ENCODE measurements around the gene PRB3. TPM values are rescaled to one million over a fixed set of nuclear protein-coding genes. Genes with fewer than 3 reads are reported as not detected.

Gene PRB3
- total and polyA plus RNA-seq, 2 of the 8 experiments (the other 6 are each of a cell fraction or from before 2014, with no cell fraction given), result 0.09 to 0.67 TPM

GRCh38 chr12:11310336-11310735 lies 40.8 kb upstream of the PRB3 start, which contains the start of gene PRB4:
TSS of gene PRB4 (minus strand) at chr12:11310436. CDS start at chr12:11310398, 38 bp downstream.
- no peak within 1 kb of the TSS for H3K4me2 ChIP-seq (ENCODE audit: insufficient read depth in 1 of 2, low read depth in 2 of 2, low read length in 2 of 2)
- H3K9me3 ChIP-seq (ENCODE audit: insufficient read depth in 2 of 2, low read depth in 1 of 2, low read length in 1 of 2), result no peaks in the 10 kb centered on the region
- H3K79me1 ChIP-seq (ENCODE audit: low read depth, low read length), result no peaks in the 10 kb centered on the region
- H3K4me3 ChIP-seq (ENCODE audit: extremely low read depth in 1 of 4, insufficient read depth in 2 of 4, low read depth in 3 of 4, low read length in 4 of 4), result no peak within 1 kb of the TSS
- H2BK20ac ChIP-seq (ENCODE audit: low read length), result no peak within 1 kb of the TSS
- no peaks in the 10 kb centered on the region for H3K23me2 ChIP-seq (ENCODE audit: low read depth, low read length)
- H3K23ac ChIP-seq (ENCODE audit: insufficient read length), result no peak within 1 kb of the TSS
- H3K79me2 ChIP-seq (ENCODE audit: control insufficient read depth in 1 of 2, insufficient read depth in 2 of 2, low read length in 2 of 2), result no peaks in the 10 kb centered on the region
- H3K4me1 ChIP-seq (replicated peaks in 1 of 4; ENCODE audit: control insufficient read depth in 3 of 4, insufficient read depth in 4 of 4, low read length in 3 of 4), result no peaks in the 10 kb centered on the region
- no peak within 1 kb of the TSS for H3K9ac ChIP-seq (replicated peaks in 1 of 4; ENCODE audit: extremely low read depth in 1 of 4, low read depth in 3 of 4, low read length in 3 of 4)
- no peak within 1 kb of the TSS for H2BK15ac ChIP-seq (ENCODE audit: low read length)
- DNase-seq (ENCODE audit: low read depth in 1 of 2, low spot score in 2 of 2) (no peak), FAIRE-seq (no peak)
- ChIA-PET CTCF (ENCODE audit: partially characterized antibody) (interaction anchor here (1.6 kb wide), 1 partner anchor 80 kb away, joined by 3 read pairs; no protein-coding TSS in a partner anchor), POLR2A (ENCODE audit: partially characterized antibody) (no interaction called here)
- no peak within 1 kb of the TSS for H2AFZ ChIP-seq (ENCODE audit: low read length)
- no peak within 1 kb of the TSS for H4K5ac ChIP-seq (ENCODE audit: insufficient read length, low read depth, low read length)
- H2BK12ac ChIP-seq (ENCODE audit: low read depth, low read length), result no peak within 1 kb of the TSS
- no peak within 1 kb of the TSS for H3K27ac ChIP-seq (ENCODE audit: low read depth, low read length)
- peaks cover 0 to 1% (median 0%) of the 10 kb centered on the region in 4 experiments; a peak in 1 of 7 replicates for H3K27me3 ChIP-seq (replicated peaks in 1 of 4; ENCODE audit: control insufficient read depth in 3 of 4, extremely low read depth in 1 of 4, insufficient read depth in 3 of 4, low read length in 3 of 4)
- H3K4ac ChIP-seq (replicated peaks; ENCODE audit: insufficient read length, low read depth, low read length), result no peak within 1 kb of the TSS
- no peaks in the 10 kb centered on the region for H4K20me1 ChIP-seq (replicated peaks in 1 of 2; ENCODE audit: control insufficient read depth in 1 of 2, insufficient read depth in 2 of 2, low read length in 2 of 2)
- H2BK5ac ChIP-seq (ENCODE audit: low read depth, low read length), result no peak within 1 kb of the TSS
- 81% methylated on average over 3 of the region's 3 CpGs; no CpG with 5 or more reads in 1 of the 2 experiments for WGBS, 2 experiments (ENCODE audit: extremely low coverage in 1 of 2, insufficient coverage in 1 of 2, insufficient read length in 1 of 2, insufficient replicate concordance in 2 of 2, low coverage in 1 of 2, low lambda C conversion rate in 2 of 2, missing lambda C conversion rate in 1 of 2)
- no peak within 1 kb of the TSS for H4K91ac ChIP-seq (replicated peaks; ENCODE audit: insufficient read length, low read length)
- no peaks in the 10 kb centered on the region for H3K36me3 ChIP-seq (ENCODE audit: control insufficient read depth in 2 of 4, insufficient read depth in 4 of 4, low read length in 3 of 4)
- no peak within 1 kb of the TSS for H2BK120ac ChIP-seq (replicated peaks; ENCODE audit: low read depth, low read length)
- TF ChIP-seq MAFK (IDR thresholded peaks at IDR 0.05; ENCODE audit: low read depth, low read length) (no peak), EP300 (IDR thresholded peaks at IDR 0.05; ENCODE audit: borderline replicate concordance in 1 of 2, low read depth in 2 of 2, low read length in 2 of 2) (no peak), RBBP5 (IDR thresholded peaks at IDR 0.05; ENCODE audit: borderline replicate concordance, low read depth, low read length) (no peak), CREB1 (IDR thresholded peaks at IDR 0.05) (no peak), ATF2 (IDR thresholded peaks at IDR 0.05; ENCODE audit: low read length) (no peak), EZH2 (IDR thresholded peaks at IDR 0.05; ENCODE audit: low read depth, low read length, severe bottlenecking) (no peak), KDM5A (IDR thresholded peaks at IDR 0.05; ENCODE audit: low read length) (no peak), CEBPB (IDR thresholded peaks at IDR 0.05; ENCODE audit: low read depth, low read length) (no peak)
- no peak within 1 kb of the TSS for H3K18ac ChIP-seq (ENCODE audit: extremely low read depth, low read length)
- no peak within 1 kb of the TSS for H4K8ac ChIP-seq (ENCODE audit: extremely low read depth, insufficient read depth, low read length)
- H2AK5ac ChIP-seq (ENCODE audit: low read depth, low read length), result no peak within 1 kb of the TSS
- no peak within 1 kb of the TSS for H3K56ac ChIP-seq (replicated peaks; ENCODE audit: insufficient read length, low read depth, low read length)
- H3K14ac ChIP-seq (ENCODE audit: insufficient read length), result no peak within 1 kb of the TSS
